CD4-positive, CD25-positive, alpha-beta regulatory T cell (primary cell): ENCODE measurements around the gene PLXNC1. TPM values are rescaled to one million over a fixed set of nuclear protein-coding genes. Genes with fewer than 3 reads are reported as not detected.

ENCODE experiments used
- ATAC-seq, 2 donors: fragments of 150-1000 bp; cut with Tn5 transposase; one replicate each; pipeline ENCODE4 v1.10.0; 2021; ENCODE audit warnings: low read depth in 2 of 2, moderate number of reproducible peaks in 2 of 2, moderate library complexity in 1 of 2
- DNase-seq, 3 donors: peaks; one replicate each; pipeline versions ENCODE4 v3.0.0 to v3.0.0-alpha.2; 2012 to 2022; ENCODE audit warnings: mixed read lengths in 1 of 3
- H3K27ac ChIP-seq: one replicate; pipeline ENCODE4 v1.7.0; 2013; ENCODE audit warnings: mild to moderate bottlenecking, low read length; ENCODE audit not compliant: insufficient read depth, poor library complexity, severe bottlenecking
- H3K27me3 ChIP-seq: one replicate; pipeline ENCODE4 v1.7.0; 2013; ENCODE audit warnings: low read length; ENCODE audit not compliant: control insufficient read depth, insufficient read depth
- H3K36me3 ChIP-seq: one replicate; pipeline ENCODE4 v1.7.0; 2013; ENCODE audit warnings: mild to moderate bottlenecking, low read length, moderate library complexity; ENCODE audit not compliant: control insufficient read depth, insufficient read depth
- H3K4me1 ChIP-seq: 2 replicates; pipeline ENCODE4 v1.7.0; 2013; ENCODE audit warnings: mild to moderate bottlenecking, low read length; ENCODE audit not compliant: insufficient read depth, control insufficient read depth, poor library complexity, severe bottlenecking
- H3K4me3 ChIP-seq: one replicate; pipeline ENCODE4 v1.7.0; 2013; ENCODE audit warnings: low read depth, mild to moderate bottlenecking, low read length, moderate library complexity
- H3K9me3 ChIP-seq, 2 experiments: 1 replicate in 1 of 2; 2 replicates in 1 of 2; pipeline ENCODE4 v1.7.0; 2013; ENCODE audit warnings: low read length in 2 of 2, mild to moderate bottlenecking in 1 of 2, moderate library complexity in 1 of 2; ENCODE audit not compliant: control insufficient read depth in 2 of 2
- H3K27ac Mint-ChIP-seq, 3 donors: one replicate each; pipeline ENCODE4 v1.8.0; 2020 to 2022; ENCODE audit warnings: mild to moderate bottlenecking in 3 of 3, mixed read lengths in 3 of 3, moderate library complexity in 2 of 3
- H3K27me3 Mint-ChIP-seq: one replicate; pipeline ENCODE4 v1.8.0; 2022; ENCODE audit warnings: mild to moderate bottlenecking, mixed read lengths
- H3K36me3 Mint-ChIP-seq: one replicate; pipeline ENCODE4 v1.8.0; 2020; ENCODE audit warnings: mixed read lengths
- H3K4me1 Mint-ChIP-seq, 4 donors: one replicate each; pipeline ENCODE4 v1.8.0; 2020 to 2022; ENCODE audit warnings: mixed read lengths in 4 of 4, mild to moderate bottlenecking in 1 of 4
- H3K4me3 Mint-ChIP-seq, 4 donors: one replicate each; pipeline ENCODE4 v1.8.0; 2020 to 2022; ENCODE audit warnings: mild to moderate bottlenecking in 4 of 4, mixed read lengths in 4 of 4, moderate library complexity in 3 of 4
- H3K9me3 Mint-ChIP-seq, 7 donors: one replicate each; pipeline ENCODE4 v1.8.0; 2020 to 2022; ENCODE audit warnings: mixed read lengths in 7 of 7, mild to moderate bottlenecking in 3 of 7, moderate library complexity in 2 of 7
- polyA plus RNA-seq, 4 donors: library from polyadenylated mRNA; unstranded; fragments of 300-500 nt; fragmentation: Illumina TruSeq; gene quantifications; one replicate each; pipeline ENCODE4 v1.2.3, GENCODE V29; 2021
- total RNA-seq: library from RNA; stranded (reverse); gene quantifications from one replicate; pipeline ENCODE4 v1.2.3, GENCODE V29; 2022

Gene PLXNC1
- total and polyA plus RNA-seq, 5 donors from 2014 or later, result 1.2 to 13.8 (median 2.4) TPM

DNA sequence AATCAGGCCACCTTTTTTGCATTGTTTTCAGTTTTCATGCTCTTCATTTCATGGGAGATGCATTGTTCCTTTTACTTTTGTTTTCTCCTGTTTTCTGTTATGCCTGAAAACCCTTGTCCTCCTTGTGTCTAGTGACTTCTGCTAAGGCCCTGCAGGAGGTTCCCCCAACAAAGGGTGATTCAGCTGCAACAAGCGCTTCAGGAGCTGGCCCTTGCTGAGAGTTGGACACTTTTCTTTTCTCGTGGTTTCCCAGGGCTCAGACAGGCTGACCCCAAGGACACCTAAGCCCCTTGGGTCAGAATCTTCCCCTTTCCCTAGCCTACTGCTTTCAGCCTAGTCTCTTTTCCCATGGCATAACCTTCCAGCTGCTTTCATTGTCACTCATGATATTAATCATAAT lies 98.9 kb downstream of the PLXNC1 start:
- H3K27ac ChIP-seq, result no peak overlapping the region
- ATAC-seq, result no peak
- peaks cover 11% of the 10 kb centered on the region for H3K36me3 ChIP-seq
- no peak overlapping the region for H3K4me3 Mint-ChIP-seq
- H3K9me3 Mint-ChIP-seq, result peaks cover 0 to 1% (median 0%) of the 10 kb centered on the region in 7 donors
- H3K4me3 ChIP-seq, result no peak overlapping the region
- no peaks in the 10 kb centered on the region for H3K27me3 ChIP-seq
- peaks cover 8% of the 10 kb centered on the region for H3K4me1 ChIP-seq
- H3K27me3 Mint-ChIP-seq, result no peaks in the 10 kb centered on the region
- H3K27ac Mint-ChIP-seq, result no peak overlapping the region
- peaks cover 0 to 15% (median 5%) of the 10 kb centered on the region in 4 donors for H3K4me1 Mint-ChIP-seq
- H3K9me3 ChIP-seq, result no peaks in the 10 kb centered on the region
- DNase-seq, result no peak
- H3K36me3 Mint-ChIP-seq, result peaks cover 42% of the 10 kb centered on the region

GRCh38 chr12:94248582-94248981 lies 100.2 kb downstream of the PLXNC1 start:
- peaks cover 48% of the 10 kb centered on the region for H3K36me3 Mint-ChIP-seq

GRCh38 chr12:94250130-94250529 lies 101.8 kb downstream of the PLXNC1 start:
- no peak for ATAC-seq
- peaks cover 11% of the 10 kb centered on the region for H3K36me3 ChIP-seq

More at GRCh38 chr12:94248582-94248981, 100.2 kb downstream of the PLXNC1 start:
- H3K9me3 Mint-ChIP-seq, result peaks cover 0 to 1% (median 0%) of the 10 kb centered on the region in 7 donors
- no peak overlapping the region for H3K27ac Mint-ChIP-seq
- Histone ChIP-seq H3K9me3 (no peaks in the 10 kb centered on the region), H3K4me1 (peaks cover 8% of the 10 kb centered on the region), H3K4me3 (no peak overlapping the region), H3K36me3 (peaks cover 11% of the 10 kb centered on the region), H3K27ac (no peak overlapping the region), H3K27me3 (no peaks in the 10 kb centered on the region)
- no peak overlapping the region for H3K4me3 Mint-ChIP-seq
- H3K4me1 Mint-ChIP-seq, result peaks cover 0 to 15% (median 5%) of the 10 kb centered on the region in 4 donors
- DNase-seq (no peak), ATAC-seq (no peak)
- H3K27me3 Mint-ChIP-seq, result no peaks in the 10 kb centered on the region

GRCh38 chr12:94254270-94254669 lies 105.9 kb downstream of the PLXNC1 start:
- no peak overlapping the region for H3K4me3 ChIP-seq
- ATAC-seq (no peak), DNase-seq (no peak)
- H3K4me1 ChIP-seq, result no peaks in the 10 kb centered on the region
- Mint-ChIP-seq H3K27me3 (no peaks in the 10 kb centered on the region), H3K9me3 (peaks cover 0 to 1% (median 0%) of the 10 kb centered on the region in 7 donors), H3K27ac (no peak overlapping the region), H3K4me3 (no peak overlapping the region), H3K4me1 (no peaks in the 10 kb centered on the region), H3K36me3 (peaks cover 32% of the 10 kb centered on the region)
- no peaks in the 10 kb centered on the region for H3K27me3 ChIP-seq
- H3K36me3 ChIP-seq, result no peaks in the 10 kb centered on the region
- H3K9me3 ChIP-seq, result no peaks in the 10 kb centered on the region
- H3K27ac ChIP-seq, result no peak overlapping the region

More at GRCh38 chr12:94250130-94250529, 101.8 kb downstream of the PLXNC1 start:
- H3K27ac ChIP-seq, result no peak overlapping the region
- DNase-seq, result no peak
- Mint-ChIP-seq H3K27me3 (no peaks in the 10 kb centered on the region), H3K9me3 (peaks cover 0 to 1% (median 0%) of the 10 kb centered on the region in 7 donors), H3K4me3 (no peak overlapping the region), H3K27ac (peak overlapping the region in 1 of 3 donors; percentile 29), H3K4me1 (peaks cover 0 to 7% (median 1%) of the 10 kb centered on the region in 4 donors), H3K36me3 (peaks cover 50% of the 10 kb centered on the region)
- no peaks in the 10 kb centered on the region for H3K27me3 ChIP-seq
- H3K4me1 ChIP-seq, result peaks cover under 1% of the 10 kb centered on the region
- no peaks in the 10 kb centered on the region for H3K9me3 ChIP-seq
- H3K4me3 ChIP-seq, result no peak overlapping the region

DNA sequence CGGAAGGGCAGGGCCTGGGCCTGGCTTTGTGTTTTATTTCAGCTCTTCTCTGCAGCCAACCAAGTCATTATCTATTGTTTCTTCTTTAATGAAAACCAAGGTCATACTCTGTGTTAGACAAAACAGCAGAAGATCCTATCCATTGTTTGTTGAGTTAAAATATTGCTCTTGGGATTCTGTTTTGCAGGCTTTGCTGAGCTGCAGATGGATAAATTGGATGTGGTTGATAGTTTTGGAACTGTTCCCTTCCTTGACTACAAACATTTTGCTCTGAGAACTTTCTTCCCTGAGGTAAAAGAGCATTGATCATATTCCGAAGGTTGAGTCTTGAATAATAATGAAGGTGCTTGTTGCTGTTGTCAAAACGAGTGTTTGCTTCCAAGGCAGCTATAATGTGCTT lies 106.6 kb downstream of the PLXNC1 start:
- H3K27me3 ChIP-seq, result no peaks in the 10 kb centered on the region
- no peak overlapping the region for H3K4me3 ChIP-seq
- H3K9me3 ChIP-seq, result no peaks in the 10 kb centered on the region
- H3K4me1 Mint-ChIP-seq, result no peaks in the 10 kb centered on the region
- H3K36me3 ChIP-seq, result no peaks in the 10 kb centered on the region
- no peaks in the 10 kb centered on the region for H3K9me3 Mint-ChIP-seq
- H3K27me3 Mint-ChIP-seq, result no peaks in the 10 kb centered on the region
- H3K27ac Mint-ChIP-seq, result no peak overlapping the region
- no peak overlapping the region for H3K27ac ChIP-seq
- DNase-seq, result no peak
- no peak overlapping the region for H3K4me3 Mint-ChIP-seq
- no peak for ATAC-seq
- no peaks in the 10 kb centered on the region for H3K4me1 ChIP-seq
- peaks cover 25% of the 10 kb centered on the region for H3K36me3 Mint-ChIP-seq

- no peaks in the 10 kb centered on the region for H3K4me1 Mint-ChIP-seq
- Histone ChIP-seq H3K27me3 (no peaks in the 10 kb centered on the region), H3K27ac (no peak overlapping the region), H3K36me3 (no peaks in the 10 kb centered on the region), H3K4me3 (no peak overlapping the region), H3K9me3 (no peaks in the 10 kb centered on the region), H3K4me1 (no peaks in the 10 kb centered on the region)
- H3K9me3 Mint-ChIP-seq, result no peaks in the 10 kb centered on the region
- no peak overlapping the region for H3K27ac Mint-ChIP-seq
- peaks cover 23% of the 10 kb centered on the region for H3K36me3 Mint-ChIP-seq
- no peak overlapping the region for H3K4me3 Mint-ChIP-seq
- no peak for ATAC-seq
- H3K27me3 Mint-ChIP-seq, result no peaks in the 10 kb centered on the region
- no peak for DNase-seq
These were observed 107.1 kb downstream of the PLXNC1 start for GRCh38 chr12:94255428-94255827.

GRCh38 chr12:94258593-94258992 lies 110.2 kb downstream of the PLXNC1 start:
- Mint-ChIP-seq H3K4me3 (peak overlapping the region in 1 of 4 donors; percentile 44), H3K27me3 (no peaks in the 10 kb centered on the region), H3K4me1 (peaks cover 7 to 28% (median 15%) of the 10 kb centered on the region in 4 donors), H3K9me3 (no peaks in the 10 kb centered on the region), H3K36me3 (peaks cover 13% of the 10 kb centered on the region), H3K27ac (no peak overlapping the region)
- no peaks in the 10 kb centered on the region for H3K27me3 ChIP-seq
- no peak overlapping the region for H3K4me3 ChIP-seq
- no peaks in the 10 kb centered on the region for H3K36me3 ChIP-seq
- H3K27ac ChIP-seq, result no peak overlapping the region
- peaks cover 19% of the 10 kb centered on the region for H3K4me1 ChIP-seq
- no peak for ATAC-seq
- no peak for DNase-seq
- H3K9me3 ChIP-seq, result no peaks in the 10 kb centered on the region

DNA sequence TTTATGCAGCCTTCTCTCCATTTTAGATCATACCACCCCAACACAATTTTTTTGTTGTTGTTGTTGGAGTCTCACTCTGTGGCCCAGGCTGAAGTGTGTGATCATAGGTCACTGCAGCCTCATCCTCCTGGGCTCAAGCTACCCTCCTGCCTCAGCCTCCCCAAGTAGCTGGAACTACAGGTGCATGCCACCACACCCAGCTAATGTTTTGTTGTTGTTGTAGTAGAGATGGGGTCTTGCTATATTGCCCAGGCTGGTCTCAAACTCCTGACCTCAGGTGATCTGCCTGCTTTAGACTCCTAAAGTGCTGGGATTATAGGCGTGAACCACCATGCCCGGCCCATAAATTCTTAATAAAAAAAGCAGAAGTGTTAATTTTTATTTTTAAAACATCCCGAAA lies 111.6 kb downstream of the PLXNC1 start:
- H3K36me3 Mint-ChIP-seq, result peaks cover 8% of the 10 kb centered on the region
- no peak overlapping the region for H3K27ac ChIP-seq
- ATAC-seq (no peak), DNase-seq (no peak)
- H3K4me1 Mint-ChIP-seq, result peaks cover 7 to 31% (median 21%) of the 10 kb centered on the region in 4 donors
- no peak overlapping the region for H3K4me3 Mint-ChIP-seq
- H3K9me3 Mint-ChIP-seq, result no peaks in the 10 kb centered on the region
- H3K36me3 ChIP-seq, result no peaks in the 10 kb centered on the region
- no peak overlapping the region for H3K4me3 ChIP-seq
- no peaks in the 10 kb centered on the region for H3K27me3 Mint-ChIP-seq
- no peak overlapping the region for H3K27ac Mint-ChIP-seq
- H3K9me3 ChIP-seq, result no peaks in the 10 kb centered on the region
- H3K4me1 ChIP-seq, result peaks cover 20% of the 10 kb centered on the region
- H3K27me3 ChIP-seq, result no peaks in the 10 kb centered on the region
